Measurements from ENCODE around the gene RNF169. TPM values are rescaled to one million over a fixed set of nuclear protein-coding genes. Genes with fewer than 3 reads are reported as not detected.

RNF169 gene
- total and polyA plus RNA-seq, 2 of the 8 experiments (the other 6 are each of a cell fraction or from before 2014, with no cell fraction given) = 3.6 to 12.5 TPM

DNA sequence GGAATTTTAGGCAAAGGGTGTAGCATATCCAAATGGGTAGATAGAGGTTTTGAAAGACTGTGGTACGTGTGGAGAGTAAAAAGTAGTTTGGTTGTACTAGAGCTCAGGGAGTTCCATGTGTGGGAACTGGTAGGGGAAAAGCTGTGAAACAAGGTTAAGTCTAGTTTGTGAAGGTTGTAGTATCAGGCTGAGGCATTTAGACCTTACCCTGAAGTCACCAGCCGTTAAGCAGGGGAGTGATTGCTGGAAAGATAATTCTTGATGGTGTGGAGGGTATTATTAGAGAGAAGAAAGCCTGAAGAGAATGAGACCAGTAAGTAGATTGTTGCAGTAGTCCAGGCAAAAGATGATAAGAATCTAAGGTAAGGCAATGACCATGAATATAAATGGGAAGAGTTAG lies 68.0 kb downstream of the RNF169 start (continued):
- TF ChIP-seq, protein P1, sequence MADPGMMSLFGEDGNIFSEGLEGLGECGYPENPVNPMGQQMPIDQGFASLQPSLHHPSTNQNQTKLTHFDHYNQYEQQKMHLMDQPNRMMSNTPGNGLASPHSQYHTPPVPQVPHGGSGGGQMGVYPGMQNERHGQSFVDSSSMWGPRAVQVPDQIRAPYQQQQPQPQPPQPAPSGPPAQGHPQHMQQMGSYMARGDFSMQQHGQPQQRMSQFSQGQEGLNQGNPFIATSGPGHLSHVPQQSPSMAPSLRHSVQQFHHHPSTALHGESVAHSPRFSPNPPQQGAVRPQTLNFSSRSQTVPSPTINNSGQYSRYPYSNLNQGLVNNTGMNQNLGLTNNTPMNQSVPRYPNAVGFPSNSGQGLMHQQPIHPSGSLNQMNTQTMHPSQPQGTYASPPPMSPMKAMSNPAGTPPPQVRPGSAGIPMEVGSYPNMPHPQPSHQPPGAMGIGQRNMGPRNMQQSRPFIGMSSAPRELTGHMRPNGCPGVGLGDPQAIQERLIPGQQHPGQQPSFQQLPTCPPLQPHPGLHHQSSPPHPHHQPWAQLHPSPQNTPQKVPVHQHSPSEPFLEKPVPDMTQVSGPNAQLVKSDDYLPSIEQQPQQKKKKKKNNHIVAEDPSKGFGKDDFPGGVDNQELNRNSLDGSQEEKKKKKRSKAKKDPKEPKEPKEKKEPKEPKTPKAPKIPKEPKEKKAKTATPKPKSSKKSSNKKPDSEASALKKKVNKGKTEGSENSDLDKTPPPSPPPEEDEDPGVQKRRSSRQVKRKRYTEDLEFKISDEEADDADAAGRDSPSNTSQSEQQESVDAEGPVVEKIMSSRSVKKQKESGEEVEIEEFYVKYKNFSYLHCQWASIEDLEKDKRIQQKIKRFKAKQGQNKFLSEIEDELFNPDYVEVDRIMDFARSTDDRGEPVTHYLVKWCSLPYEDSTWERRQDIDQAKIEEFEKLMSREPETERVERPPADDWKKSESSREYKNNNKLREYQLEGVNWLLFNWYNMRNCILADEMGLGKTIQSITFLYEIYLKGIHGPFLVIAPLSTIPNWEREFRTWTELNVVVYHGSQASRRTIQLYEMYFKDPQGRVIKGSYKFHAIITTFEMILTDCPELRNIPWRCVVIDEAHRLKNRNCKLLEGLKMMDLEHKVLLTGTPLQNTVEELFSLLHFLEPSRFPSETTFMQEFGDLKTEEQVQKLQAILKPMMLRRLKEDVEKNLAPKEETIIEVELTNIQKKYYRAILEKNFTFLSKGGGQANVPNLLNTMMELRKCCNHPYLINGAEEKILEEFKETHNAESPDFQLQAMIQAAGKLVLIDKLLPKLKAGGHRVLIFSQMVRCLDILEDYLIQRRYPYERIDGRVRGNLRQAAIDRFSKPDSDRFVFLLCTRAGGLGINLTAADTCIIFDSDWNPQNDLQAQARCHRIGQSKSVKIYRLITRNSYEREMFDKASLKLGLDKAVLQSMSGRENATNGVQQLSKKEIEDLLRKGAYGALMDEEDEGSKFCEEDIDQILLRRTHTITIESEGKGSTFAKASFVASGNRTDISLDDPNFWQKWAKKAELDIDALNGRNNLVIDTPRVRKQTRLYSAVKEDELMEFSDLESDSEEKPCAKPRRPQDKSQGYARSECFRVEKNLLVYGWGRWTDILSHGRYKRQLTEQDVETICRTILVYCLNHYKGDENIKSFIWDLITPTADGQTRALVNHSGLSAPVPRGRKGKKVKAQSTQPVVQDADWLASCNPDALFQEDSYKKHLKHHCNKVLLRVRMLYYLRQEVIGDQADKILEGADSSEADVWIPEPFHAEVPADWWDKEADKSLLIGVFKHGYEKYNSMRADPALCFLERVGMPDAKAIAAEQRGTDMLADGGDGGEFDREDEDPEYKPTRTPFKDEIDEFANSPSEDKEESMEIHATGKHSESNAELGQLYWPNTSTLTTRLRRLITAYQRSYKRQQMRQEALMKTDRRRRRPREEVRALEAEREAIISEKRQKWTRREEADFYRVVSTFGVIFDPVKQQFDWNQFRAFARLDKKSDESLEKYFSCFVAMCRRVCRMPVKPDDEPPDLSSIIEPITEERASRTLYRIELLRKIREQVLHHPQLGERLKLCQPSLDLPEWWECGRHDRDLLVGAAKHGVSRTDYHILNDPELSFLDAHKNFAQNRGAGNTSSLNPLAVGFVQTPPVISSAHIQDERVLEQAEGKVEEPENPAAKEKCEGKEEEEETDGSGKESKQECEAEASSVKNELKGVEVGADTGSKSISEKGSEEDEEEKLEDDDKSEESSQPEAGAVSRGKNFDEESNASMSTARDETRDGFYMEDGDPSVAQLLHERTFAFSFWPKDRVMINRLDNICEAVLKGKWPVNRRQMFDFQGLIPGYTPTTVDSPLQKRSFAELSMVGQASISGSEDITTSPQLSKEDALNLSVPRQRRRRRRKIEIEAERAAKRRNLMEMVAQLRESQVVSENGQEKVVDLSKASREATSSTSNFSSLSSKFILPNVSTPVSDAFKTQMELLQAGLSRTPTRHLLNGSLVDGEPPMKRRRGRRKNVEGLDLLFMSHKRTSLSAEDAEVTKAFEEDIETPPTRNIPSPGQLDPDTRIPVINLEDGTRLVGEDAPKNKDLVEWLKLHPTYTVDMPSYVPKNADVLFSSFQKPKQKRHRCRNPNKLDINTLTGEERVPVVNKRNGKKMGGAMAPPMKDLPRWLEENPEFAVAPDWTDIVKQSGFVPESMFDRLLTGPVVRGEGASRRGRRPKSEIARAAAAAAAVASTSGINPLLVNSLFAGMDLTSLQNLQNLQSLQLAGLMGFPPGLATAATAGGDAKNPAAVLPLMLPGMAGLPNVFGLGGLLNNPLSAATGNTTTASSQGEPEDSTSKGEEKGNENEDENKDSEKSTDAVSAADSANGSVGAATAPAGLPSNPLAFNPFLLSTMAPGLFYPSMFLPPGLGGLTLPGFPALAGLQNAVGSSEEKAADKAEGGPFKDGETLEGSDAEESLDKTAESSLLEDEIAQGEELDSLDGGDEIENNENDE (IDR thresholded peaks at IDR 0.05; ENCODE audit: insufficient replicate concordance, low read length) = no peak
- TF ChIP-seq SP2 (IDR thresholded peaks at IDR 0.05; ENCODE audit: low read length) = no peak
- TF ChIP-seq TBP (IDR thresholded peaks at IDR 0.05; ENCODE audit: low read depth, low read length) = no peak
- no peak for TF ChIP-seq SUZ12 (IDR thresholded peaks at IDR 0.05; ENCODE audit: low read length)
- no peak for TF ChIP-seq KDM4A (IDR thresholded peaks at IDR 0.05; ENCODE audit: low read depth, low read length, severe bottlenecking)
- no peak for TF ChIP-seq SRF (IDR thresholded peaks at IDR 0.05; ENCODE audit: low read depth, low read length)
- no peak for TF ChIP-seq KDM1A (IDR thresholded peaks at IDR 0.05; ENCODE audit: borderline replicate concordance, low read length)
- TF ChIP-seq SP1 (IDR thresholded peaks at IDR 0.05; ENCODE audit: low read depth, low read length) = no peak
- no peak for TF ChIP-seq CBX8 (IDR thresholded peaks at IDR 0.05; ENCODE audit: borderline replicate concordance, low read depth, low read length)
- no peak for TF ChIP-seq MAFK (IDR thresholded peaks at IDR 0.05; ENCODE audit: low read depth, low read length)
- no peak for TF ChIP-seq CREB1 (IDR thresholded peaks at IDR 0.05)
- TF ChIP-seq FOSL1 (IDR thresholded peaks at IDR 0.05; ENCODE audit: insufficient read depth, low read depth, low read length) = no peak
- TF ChIP-seq RFX5 (IDR thresholded peaks at IDR 0.05; ENCODE audit: borderline replicate concordance, low read depth, low read length) = no peak

Measured in H1 (cell line).